ENCODE results near the gene PPFIBP2.

- TF ChIP-seq CTCF (conservative IDR thresholded peaks at IDR 0.05; ENCODE audit: low read depth, low read length) (no peak), EZH2 (IDR thresholded peaks at IDR 0.05; ENCODE audit: borderline replicate concordance, low read depth, low read length, poor library complexity, severe bottlenecking) (no peak)
Measured at GRCh38 chr11:7668464-7668863, 154.7 kb downstream of the PPFIBP2 start.
